ENCODE data around the gene MTRFR.

Gene MTRFR

GRCh38 chr12:123271001-123271668 is 37.9 kb downstream of the MTRFR start:
- peak; percentile 76 for DNase-seq

DNA sequence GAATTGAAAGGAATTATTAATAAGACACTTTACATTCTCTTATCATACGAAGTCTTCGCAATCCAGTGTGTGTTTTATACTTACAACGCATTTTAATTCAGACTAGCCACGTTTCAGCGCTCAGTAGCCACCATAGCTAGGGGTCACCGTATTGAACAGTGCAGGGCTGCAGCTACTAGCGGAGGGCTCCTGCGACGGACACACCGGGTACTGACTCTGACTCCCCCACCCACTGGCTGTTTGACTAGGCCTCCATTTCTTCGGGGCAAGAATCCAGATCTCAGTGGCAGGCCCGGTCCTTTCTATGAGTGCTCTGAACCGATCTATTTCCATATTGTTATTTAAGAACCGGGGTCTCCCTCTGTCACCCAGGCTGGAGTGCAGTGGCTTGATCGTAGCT is 39.9 kb downstream of the MTRFR start:
- DNase-seq = no peak

GRCh38 chr12:123278101-123278627 is 44.9 kb downstream of the MTRFR start:
- DNase-seq = no peak

GRCh38 chr12:123280971-123281370 is 47.7 kb downstream of the MTRFR start:
- no peak for DNase-seq

- DNase-seq = no peak
Observed at GRCh38 chr12:123282111-123282510, 48.9 kb downstream of the MTRFR start.

DNA sequence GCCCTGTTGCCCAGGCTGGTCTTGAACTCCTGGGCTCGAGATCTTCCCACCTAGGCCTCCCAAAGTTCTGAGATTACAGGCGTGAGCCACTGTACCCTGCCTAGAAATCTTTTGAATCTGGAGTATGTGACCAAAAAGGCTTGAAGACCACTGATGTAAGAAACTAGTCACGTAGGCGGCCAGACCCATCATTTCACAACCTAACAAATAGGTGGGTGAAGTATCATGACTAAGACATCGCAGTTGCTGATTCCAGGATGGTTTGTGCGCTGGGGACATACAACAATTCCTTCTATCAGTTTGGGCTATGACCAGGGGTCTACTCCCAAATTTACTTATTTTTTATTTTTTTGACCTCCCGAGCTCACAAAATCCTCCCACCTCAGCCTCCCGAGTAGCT is 50.2 kb downstream of the MTRFR start:
- DNase-seq = no peak

DNA sequence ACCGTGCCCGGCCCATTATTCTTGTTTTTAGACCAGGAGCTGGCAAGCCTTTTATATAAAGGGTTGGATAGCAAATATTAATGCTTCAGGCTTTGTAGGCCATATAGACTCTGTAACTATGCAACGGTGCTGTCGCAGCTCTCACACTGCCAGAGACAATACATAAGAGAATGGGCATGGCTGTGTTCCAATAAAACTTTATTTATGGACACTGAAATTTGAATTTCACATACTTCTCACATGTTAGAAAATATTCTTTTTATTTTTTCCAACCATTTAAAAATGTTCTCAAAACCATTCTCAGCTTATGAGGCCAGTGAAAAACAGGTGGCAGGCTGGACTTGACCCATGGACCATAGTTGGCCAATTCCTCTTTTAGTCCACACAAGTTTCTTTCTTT is 51.4 kb downstream of the MTRFR start:
- no peak for DNase-seq

DNA sequence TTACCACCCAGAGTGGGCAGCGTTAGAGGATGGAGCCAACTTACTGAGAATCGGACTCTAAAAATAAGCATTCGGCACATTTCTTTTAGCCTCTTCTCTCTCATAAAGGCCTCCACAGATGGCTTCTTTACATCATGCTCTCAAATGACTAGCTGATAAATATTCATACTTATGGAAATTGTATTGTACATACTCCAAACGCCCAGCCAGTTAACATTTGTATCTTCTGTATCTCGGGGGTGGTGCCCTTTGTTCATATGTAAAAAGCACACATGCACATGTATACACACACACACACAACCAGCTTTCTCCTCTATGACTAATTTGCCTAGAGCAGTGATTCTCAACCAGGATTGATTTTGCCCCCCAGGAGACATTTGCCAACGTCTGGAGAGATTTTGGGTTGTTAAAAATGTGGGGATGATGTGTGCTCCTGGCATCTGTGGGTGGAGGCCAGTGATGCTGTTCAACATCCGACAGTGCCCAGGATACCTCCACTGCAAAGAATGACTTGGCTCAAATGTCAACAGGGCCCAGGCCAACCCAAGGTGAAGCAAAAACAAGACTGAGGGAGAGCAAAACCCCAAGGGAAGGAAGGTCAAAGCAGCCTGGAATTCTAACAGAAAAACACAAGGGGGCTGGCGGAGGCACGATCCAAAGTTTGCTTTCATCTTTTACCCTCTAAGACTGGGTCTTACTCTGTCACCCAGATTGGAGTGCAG is 53.6 kb downstream of the MTRFR start:
- no peak for DNase-seq

DNA sequence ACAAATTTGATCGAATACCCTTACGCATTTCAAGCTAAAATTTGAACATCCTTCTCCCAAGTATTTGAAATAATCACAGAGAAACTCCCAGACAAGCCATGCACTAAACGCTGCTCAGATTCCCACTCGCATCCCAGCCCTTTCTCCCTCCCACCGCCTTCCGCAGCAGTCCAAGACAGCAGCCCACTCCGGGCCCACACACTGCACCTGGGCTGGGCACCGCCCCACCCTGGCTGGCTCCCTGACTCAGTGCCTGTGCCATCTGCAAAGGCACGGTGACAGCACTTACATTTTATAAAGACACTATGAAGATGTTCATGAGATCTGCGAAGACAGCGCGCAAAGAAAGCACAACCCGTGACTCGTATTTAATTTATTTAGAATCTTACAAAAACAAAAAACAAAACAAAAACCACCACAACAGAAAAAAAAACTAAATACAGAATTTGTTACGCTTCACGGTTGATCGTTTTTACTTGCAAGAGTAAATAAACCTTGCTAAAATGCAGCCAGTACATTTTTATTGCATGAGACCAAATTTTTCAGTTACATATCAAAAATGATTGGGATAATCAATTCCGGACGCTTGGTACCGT is 55.6 kb downstream of the MTRFR start:
- DNase-seq = no peak

GRCh38 chr12:123289911-123290310 is 56.7 kb downstream of the MTRFR start:
- no peak for DNase-seq

- DNase-seq = no peak
Observed at GRCh38 chr12:123293178-123293760, 60.0 kb downstream of the MTRFR start.

GRCh38 chr12:123305136-123305535 is 71.9 kb downstream of the MTRFR start:
- DNase-seq = no peak

DNA sequence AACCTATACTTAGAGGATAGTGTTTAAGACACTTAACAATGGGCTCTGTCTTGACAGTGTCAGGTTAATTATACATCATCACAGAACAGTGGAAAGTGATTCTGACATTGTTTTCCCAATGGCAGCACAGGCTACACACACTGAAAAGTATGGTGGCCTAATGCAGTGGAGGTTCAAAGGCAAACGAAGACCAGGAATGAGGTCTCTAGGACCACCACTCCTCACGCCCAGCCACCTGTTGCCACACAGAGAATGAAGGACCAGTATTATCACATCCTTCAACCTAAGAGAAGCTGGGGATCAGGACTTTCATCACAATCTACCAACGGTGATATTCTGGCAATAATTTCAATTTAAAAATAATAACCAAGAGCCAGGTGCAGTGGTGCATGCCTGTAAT is 73.0 kb downstream of the MTRFR start:
- no peak for DNase-seq
